Ascending aorta (tissue), 2 donors: ENCODE measurements around the gene DCUN1D2. TPM values are rescaled to one million over a fixed set of nuclear protein-coding genes. Genes with fewer than 3 reads are reported as not detected.

Experiments
- DNase-seq, 2 donors: peaks; one replicate each; pipeline ENCODE4 v3.0.0-alpha.2; 2019; ENCODE audit warnings: low spot score in 2 of 2
- H3K27ac ChIP-seq, 2 donors: fragments of 200-600 bp; sonication (generic); one replicate each; pipeline ENCODE4 v1.5.1; 2016 to 2017; ENCODE audit warnings: mild to moderate bottlenecking in 1 of 2
- H3K27me3 ChIP-seq: fragments of 200-600 bp; sonication (generic); one replicate; pipeline ENCODE4 v1.5.1; 2017
- H3K36me3 ChIP-seq, 2 donors: fragments of 200-600 bp; sonication (generic); one replicate each; pipeline ENCODE4 v1.5.1; 2016
- H3K4me1 ChIP-seq, 2 donors: fragments of 200-600 bp; sonication (generic); one replicate each; pipeline ENCODE4 v1.5.1; 2016 to 2017; ENCODE audit warnings: mild to moderate bottlenecking in 1 of 2
- H3K4me3 ChIP-seq, 2 donors: fragments of 200-600 bp; sonication (generic); one replicate each; pipeline ENCODE4 v1.5.1; 2016 to 2017; ENCODE audit warnings: mild to moderate bottlenecking in 1 of 2
- H3K9me3 ChIP-seq, 2 donors: fragments of 200-600 bp; sonication (generic); one replicate each; pipeline ENCODE4 v1.5.1; 2016
- CTCF ChIP-seq, 3 experiments: fragments of 200-600 bp in 2 of 3; fragments of 450-650 bp in 1 of 3; sonication (generic) in 2 of 3; IDR thresholded peaks; one replicate each; pipeline ENCODE4 v1.5.1; 2016 to 2019; ENCODE audit warnings: antibody characterized with exemption in 3 of 3, mild to moderate bottlenecking in 1 of 3, moderate library complexity in 1 of 3
- intact Hi-C: fragments of 100-400 bp; cut with DNase I; formaldehyde crosslinking; loops from one replicate; pipeline ENCODE4 v1.15.1; 2023
- total RNA-seq: library from RNA; depleted of rRNA; stranded (reverse); fragments of >200 nt; gene quantifications from one replicate; pipeline ENCODE4 v1.1.0, GENCODE V29; 2016

DCUN1D2 gene
- total RNA-seq, 1 donor from 2014 or later: 5.9 TPM

GRCh38 chr13:113499936-113500335, 9.4 kb upstream of the DCUN1D2 start:
- DNase-seq: no peak
- Histone ChIP-seq H3K36me3 (peaks cover 61 to 89% of the 10 kb centered on the region in 2 donors), H3K27ac (no peak overlapping the region), H3K4me1 (peaks cover 10 to 24% of the 10 kb centered on the region in 2 donors), H3K9me3 (no peaks in the 10 kb centered on the region), H3K4me3 (no peak overlapping the region), H3K27me3 (no peaks in the 10 kb centered on the region)
- intact Hi-C loops: no loop called here
- TF ChIP-seq CTCF (IDR thresholded peaks at IDR 0.05): no peak

GRCh38 chr13:113498905-113499304, 8.4 kb upstream of the DCUN1D2 start:
- TF ChIP-seq CTCF (IDR thresholded peaks at IDR 0.05): no peak
- peaks cover 54 to 82% of the 10 kb centered on the region in 2 donors for H3K36me3 ChIP-seq
- no peaks in the 10 kb centered on the region for H3K27me3 ChIP-seq
- H3K4me1 ChIP-seq: peaks cover 12 to 35% of the 10 kb centered on the region in 2 donors
- intact Hi-C loops: no loop called here
- no peak overlapping the region for H3K27ac ChIP-seq
- H3K4me3 ChIP-seq: no peak overlapping the region
- no peak for DNase-seq
- no peaks in the 10 kb centered on the region for H3K9me3 ChIP-seq

GRCh38 chr13:113497217-113497616, 6.7 kb upstream of the DCUN1D2 start:
- H3K9me3 ChIP-seq: no peaks in the 10 kb centered on the region
- TF ChIP-seq CTCF (IDR thresholded peaks at IDR 0.05): no peak
- no peak overlapping the region for H3K4me3 ChIP-seq
- peaks cover 42 to 69% of the 10 kb centered on the region in 2 donors for H3K36me3 ChIP-seq
- H3K27ac ChIP-seq: no peak overlapping the region
- H3K27me3 ChIP-seq: no peaks in the 10 kb centered on the region
- peaks cover 24 to 44% of the 10 kb centered on the region in 2 donors for H3K4me1 ChIP-seq
- no peak for DNase-seq
- intact Hi-C loops: no loop called here

DNA sequence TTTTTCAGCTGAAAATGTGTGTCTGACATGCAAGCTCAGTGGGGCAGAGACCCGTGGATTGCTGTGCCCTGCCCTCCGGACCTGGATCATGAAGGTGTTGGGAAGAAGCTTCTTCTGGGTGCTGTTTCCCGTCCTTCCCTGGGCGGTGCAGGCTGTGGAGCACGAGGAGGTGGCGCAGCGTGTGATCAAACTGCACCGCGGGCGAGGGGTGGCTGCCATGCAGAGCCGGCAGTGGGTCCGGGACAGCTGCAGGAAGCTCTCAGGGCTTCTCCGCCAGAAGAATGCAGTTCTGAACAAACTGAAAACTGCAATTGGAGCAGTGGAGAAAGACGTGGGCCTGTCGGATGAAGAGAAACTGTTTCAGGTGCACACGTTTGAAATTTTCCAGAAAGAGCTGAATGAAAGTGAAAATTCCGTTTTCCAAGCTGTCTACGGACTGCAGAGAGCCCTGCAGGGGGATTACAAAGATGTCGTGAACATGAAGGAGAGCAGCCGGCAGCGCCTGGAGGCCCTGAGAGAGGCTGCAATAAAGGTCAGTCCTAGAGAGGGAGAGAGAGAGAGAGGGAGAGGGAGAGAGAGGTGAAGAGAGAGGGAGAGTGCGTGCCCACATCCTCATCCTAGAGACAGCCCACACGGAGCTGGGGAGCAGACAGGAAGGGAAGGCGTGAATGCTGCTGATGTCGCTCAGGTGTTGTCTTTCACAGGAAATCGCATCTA, 5.1 kb upstream of the DCUN1D2 start:
- peaks cover 31 to 53% of the 10 kb centered on the region in 2 donors for H3K36me3 ChIP-seq

DNA sequence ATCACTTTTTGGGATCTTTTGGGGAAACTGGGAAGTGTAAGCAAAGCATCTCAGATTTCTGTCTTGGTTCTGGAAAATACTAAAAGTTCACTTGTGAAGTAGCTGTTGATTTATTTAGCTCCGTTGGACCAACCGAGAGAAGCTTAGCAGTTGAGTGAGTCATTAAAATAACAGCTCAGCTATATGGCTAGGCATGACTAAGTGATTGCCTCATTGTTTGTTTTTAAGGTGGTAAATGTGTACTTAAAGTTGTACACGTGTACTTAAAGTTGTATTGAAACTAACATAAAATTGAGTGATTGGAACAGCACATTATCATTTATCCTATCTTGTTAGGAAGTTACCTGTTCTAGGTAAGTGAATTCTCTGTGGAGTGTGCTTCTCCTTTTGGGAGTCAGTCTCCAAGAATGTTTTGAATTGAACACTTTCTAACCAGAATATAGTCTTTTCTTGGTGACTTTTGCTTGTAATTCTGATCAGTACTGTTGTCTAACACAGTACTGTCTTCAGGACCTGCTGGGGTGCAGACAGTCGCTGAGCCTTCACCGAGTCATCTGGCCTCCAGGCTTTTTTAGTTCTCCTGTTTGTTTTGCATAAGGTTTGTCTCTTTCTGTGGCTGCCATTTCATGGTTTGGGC, 2.9 kb upstream of the DCUN1D2 start:
- Histone ChIP-seq H3K36me3 (peaks cover 10 to 31% of the 10 kb centered on the region in 2 donors), H3K4me1 (peaks cover 24 to 62% of the 10 kb centered on the region in 2 donors), H3K27ac (peak overlapping the region; percentile 88 to 95), H3K27me3 (no peaks in the 10 kb centered on the region), H3K9me3 (no peaks in the 10 kb centered on the region), H3K4me3 (peak overlapping the region; percentile 28 to 98)
- no peak for TF ChIP-seq CTCF (IDR thresholded peaks at IDR 0.05)
- intact Hi-C loops: no loop called here
- DNase-seq: no peak

More for the DNA sequence above, 5.1 kb upstream of the DCUN1D2 start:
- Histone ChIP-seq H3K9me3 (no peaks in the 10 kb centered on the region), H3K27ac (peak overlapping the region; percentile 9 to 31), H3K4me3 (peak overlapping the region; percentile 7 to 47), H3K4me1 (peaks cover 24 to 49% of the 10 kb centered on the region in 2 donors), H3K27me3 (no peaks in the 10 kb centered on the region)
- TF ChIP-seq CTCF (IDR thresholded peaks at IDR 0.05): no peak
- intact Hi-C loops: no loop called here
- DNase-seq: no peak
